Fibroblast of skin of left quadriceps (primary cell): Measurements from ENCODE around the gene MYF5.

Experiments
- DNase-seq, 2 experiments: peaks; one replicate each; pipeline ENCODE4 v3.0.0-alpha.2; 2013; ENCODE audit warnings: low read depth in 2 of 2

Gene MYF5

GRCh38 chr12:80766210-80766609, 49.5 kb downstream of the MYF5 start:
- DNase-seq: no peak

DNA sequence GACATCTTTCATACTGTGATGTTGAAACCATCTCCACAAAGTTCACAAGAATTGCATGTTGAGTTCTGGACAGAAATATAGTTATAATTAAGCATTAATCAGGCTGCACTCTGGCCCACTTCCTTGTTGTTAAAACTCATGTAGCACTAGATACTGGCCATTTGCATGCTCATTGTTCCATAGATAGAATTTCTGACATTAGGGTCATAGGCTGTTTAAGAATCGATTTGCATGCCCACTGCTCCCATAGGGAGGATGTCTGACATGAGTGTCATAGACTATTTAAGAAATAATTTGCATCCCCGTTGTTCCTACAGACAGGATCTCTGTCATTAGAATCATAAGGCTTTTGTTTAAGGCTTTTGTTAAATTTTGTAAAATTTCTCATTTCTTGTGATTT, 50.2 kb downstream of the MYF5 start:
- no peak for DNase-seq
